ENCODE results near the gene USP7.
"Not testable (repeated sequence)": the region's sequence is repeated elsewhere in the genome, so short reads cannot be mapped to it uniquely, and the experiment has no call there.

The USP7 gene

DNA sequence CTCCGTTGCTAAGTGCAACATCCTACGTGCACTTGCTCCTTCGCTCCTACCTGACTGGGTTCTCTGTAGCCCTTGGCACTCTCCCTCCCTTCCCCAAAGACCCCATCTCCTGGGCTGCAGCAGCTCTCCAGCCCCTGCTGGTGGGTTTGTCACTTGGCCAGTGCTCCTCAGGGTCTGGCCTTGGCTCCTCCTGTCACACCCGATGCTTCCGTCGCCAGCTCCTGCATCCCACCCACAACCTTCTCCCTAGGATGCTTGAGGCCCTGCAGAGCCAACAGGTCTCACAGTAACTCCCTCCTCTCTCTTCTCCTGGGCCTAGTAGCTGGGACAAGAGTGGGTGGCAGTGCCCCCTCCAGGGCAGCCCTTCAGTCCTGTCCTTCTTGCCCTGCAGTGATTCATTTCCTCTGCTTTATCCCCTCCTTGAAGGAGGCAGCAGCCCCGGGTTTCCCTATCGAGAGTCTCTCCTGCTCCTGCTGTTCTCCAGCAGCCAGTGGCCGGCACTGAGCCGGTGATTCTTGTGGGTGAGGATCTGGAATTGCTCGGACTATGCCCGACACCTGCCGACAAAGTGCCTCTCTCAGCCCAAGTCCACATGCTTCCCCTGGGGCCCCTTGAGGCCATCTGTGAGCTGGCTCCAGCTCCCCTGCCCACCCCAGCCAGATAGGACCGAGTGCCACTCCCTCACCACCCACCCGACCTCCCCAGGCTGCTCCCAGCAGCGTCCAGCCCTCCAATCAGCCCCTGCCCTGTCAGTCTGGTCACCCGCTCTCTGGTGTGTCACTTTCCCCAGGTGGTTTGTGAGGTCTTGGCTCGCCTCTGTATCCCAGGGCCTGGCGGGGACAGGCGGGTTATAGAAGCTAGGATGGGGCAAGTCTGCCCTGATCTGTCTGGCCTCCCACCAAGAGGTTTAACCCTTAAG is 77.8 kb downstream of the USP7 start:
- no peak for TF ChIP-seq ZFX (IDR thresholded peaks at IDR 0.05; ENCODE audit: borderline replicate concordance)
- TF ChIP-seq, protein P1, sequence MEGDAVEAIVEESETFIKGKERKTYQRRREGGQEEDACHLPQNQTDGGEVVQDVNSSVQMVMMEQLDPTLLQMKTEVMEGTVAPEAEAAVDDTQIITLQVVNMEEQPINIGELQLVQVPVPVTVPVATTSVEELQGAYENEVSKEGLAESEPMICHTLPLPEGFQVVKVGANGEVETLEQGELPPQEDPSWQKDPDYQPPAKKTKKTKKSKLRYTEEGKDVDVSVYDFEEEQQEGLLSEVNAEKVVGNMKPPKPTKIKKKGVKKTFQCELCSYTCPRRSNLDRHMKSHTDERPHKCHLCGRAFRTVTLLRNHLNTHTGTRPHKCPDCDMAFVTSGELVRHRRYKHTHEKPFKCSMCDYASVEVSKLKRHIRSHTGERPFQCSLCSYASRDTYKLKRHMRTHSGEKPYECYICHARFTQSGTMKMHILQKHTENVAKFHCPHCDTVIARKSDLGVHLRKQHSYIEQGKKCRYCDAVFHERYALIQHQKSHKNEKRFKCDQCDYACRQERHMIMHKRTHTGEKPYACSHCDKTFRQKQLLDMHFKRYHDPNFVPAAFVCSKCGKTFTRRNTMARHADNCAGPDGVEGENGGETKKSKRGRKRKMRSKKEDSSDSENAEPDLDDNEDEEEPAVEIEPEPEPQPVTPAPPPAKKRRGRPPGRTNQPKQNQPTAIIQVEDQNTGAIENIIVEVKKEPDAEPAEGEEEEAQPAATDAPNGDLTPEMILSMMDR (IDR thresholded peaks at IDR 0.05): no peak
- H3K27ac ChIP-seq: no peak overlapping the region

DNA sequence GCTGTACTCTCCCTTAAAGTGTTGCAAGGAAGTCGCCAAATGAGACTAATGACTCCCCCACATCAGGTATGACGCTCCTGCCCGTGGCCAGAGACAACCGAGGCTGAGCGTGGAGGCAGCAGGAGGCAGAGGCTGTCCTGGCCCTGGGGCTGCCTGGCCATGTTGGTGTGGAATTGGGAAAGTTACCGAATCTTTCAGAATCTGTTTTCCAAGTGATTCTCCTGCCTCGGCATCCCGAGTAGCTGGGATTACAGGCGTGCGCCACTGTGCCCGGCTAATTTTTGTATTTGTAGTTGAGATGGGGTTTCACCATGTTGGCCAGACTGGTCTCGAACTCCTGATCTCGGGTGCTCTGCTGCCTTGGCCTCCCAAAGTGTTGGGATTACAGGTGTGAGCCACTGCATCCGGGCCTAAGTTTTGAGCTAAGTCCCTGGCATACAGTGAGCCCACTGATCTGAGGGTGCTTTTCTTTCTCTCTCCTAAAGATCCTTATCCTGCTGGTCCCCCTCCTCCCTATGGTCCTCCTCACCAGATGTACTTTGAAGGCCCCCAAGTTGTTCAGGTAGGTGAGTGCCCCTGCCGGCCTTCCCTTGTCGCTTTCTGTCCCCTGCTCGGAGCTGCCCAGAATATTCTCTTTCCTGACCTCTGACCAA is 80.9 kb downstream of the USP7 start:
- TF ChIP-seq ZFX (IDR thresholded peaks at IDR 0.05; ENCODE audit: borderline replicate concordance): no peak
- TF ChIP-seq, protein P1 (IDR thresholded peaks at IDR 0.05): no peak

DNA sequence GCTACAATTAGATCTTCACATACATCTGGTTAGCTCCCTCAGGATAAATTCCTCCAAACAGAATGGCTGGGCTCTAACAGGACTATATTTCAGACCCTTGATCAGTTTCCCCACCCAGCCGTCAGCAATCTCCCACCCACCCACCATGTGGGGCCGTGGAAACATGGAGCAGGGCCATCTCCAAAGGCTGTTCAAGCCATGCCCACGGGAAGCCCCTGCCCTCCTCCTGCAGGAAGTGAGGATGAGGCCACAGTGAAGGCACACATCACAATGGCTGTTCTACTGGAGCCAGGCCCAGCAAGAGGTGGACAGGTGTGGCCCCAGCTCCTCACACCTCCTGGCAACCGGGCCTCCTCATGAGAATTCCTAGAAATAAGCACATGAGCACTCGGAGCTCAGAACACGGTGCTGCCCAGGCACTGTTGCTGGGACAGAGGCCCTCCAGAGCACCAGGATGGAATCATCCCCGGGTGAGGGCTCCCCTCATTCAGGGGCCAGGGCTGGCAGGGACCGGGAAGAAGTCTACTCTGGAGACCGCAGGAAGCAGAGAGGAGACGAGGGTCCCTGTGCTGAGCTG is 81.6 kb downstream of the USP7 start, which contains the start of gene LITAFD:
Gene LITAFD (plus strand): TSS at position 311 of the 577 bp plus-strand sequence. CDS start 2,005 bp downstream, outside the sequence.
- no peak within 1 kb of the TSS for H3K27ac ChIP-seq
- TF ChIP-seq, protein P1 (IDR thresholded peaks at IDR 0.05): no peak
- TF ChIP-seq ZFX (IDR thresholded peaks at IDR 0.05; ENCODE audit: borderline replicate concordance): no peak

More for the DNA sequence above, 80.9 kb downstream of the USP7 start:
- no peak overlapping the region for H3K27ac ChIP-seq

DNA sequence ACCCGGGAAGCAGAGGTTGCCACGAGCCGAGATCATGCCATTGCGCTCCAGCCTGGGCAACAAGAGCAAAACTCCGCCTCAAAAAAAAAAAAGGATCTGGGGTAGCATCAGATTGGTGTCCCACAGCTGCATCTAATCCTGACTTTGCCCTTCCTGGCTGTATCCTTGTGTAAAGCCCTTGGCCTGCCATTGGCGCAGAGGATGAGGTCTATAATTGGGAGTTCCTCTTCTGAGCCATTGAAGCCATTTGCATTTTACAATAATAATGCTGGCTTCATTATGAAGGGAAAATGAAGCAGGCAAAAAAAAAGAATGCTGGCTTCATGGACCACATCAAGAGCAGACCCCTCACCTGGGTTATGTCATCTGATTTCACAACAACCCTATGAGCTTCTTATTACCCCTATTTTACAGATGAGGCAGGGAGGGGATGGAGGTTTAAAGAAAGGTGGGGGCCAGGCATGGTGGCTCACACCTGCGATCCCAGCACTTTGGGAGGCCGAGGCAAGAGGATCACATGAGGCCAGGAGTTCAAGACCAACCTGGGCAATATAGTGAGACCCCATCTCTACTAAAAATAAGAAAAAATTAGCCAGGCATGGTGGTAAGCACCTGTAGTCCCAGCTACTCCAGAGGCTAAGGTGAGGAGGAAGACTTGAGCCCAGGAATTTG is 82.7 kb downstream of the USP7 start:
- TF ChIP-seq, protein P1 (IDR thresholded peaks at IDR 0.05): no peak
- TF ChIP-seq ZFX (IDR thresholded peaks at IDR 0.05; ENCODE audit: borderline replicate concordance): no peak
- no peak overlapping the region for H3K27ac ChIP-seq

DNA sequence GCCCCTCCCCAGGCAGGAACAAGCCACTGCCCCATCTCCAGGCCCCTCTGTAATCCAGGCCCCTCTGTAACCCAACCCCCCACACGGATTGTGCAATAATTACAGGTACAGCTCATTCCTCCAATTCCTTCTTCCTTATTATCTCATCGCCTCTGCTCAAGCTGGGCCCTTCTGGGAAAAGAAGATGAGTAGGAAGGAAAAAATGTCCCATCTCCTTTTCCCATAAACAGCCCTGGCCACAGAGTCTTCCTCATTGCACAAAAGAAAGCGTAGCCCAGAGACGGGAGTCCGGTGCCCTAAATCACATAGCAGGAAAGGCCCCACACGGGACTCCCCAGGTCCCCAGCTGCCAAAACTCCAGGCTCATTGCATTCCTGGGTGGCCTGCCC is 85.2 kb downstream of the USP7 start:
- no peak overlapping the region for H3K27ac ChIP-seq
- TF ChIP-seq ZFX (IDR thresholded peaks at IDR 0.05; ENCODE audit: borderline replicate concordance): no peak
- TF ChIP-seq, protein P1 (IDR thresholded peaks at IDR 0.05): no peak

DNA sequence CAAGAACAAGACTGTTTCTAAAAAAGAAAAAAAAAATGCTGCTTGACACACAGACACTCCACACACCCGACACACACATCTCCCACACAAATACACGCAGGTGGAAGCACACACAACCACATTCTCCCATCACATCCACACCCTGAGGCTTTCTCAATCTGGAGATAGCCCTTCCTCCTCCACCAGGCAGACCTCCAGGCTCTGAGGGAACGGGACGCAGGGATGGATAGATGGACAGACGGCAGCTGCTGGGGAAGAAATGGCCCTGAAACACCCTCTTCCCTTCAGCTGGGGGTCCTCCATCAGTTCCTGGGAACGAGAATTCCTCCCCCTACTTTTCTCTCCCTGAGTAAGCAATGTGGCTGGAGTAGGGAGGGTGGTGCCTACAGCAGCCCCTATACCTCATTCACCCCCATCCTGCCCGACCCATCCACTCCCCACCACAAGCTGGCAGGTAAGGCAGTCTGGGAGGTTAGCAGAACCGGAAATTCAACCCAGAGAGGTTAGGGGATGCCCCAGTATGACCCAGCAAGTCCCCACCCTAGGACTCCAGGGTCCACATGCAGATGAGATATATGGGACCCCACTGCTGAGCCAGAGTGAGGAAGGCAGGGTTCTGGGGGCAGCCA is 85.7 kb downstream of the USP7 start:
- no peak for TF ChIP-seq ZFX (IDR thresholded peaks at IDR 0.05; ENCODE audit: borderline replicate concordance)
- TF ChIP-seq, protein P1 (IDR thresholded peaks at IDR 0.05): no peak
- H3K27ac ChIP-seq: no peak overlapping the region

DNA sequence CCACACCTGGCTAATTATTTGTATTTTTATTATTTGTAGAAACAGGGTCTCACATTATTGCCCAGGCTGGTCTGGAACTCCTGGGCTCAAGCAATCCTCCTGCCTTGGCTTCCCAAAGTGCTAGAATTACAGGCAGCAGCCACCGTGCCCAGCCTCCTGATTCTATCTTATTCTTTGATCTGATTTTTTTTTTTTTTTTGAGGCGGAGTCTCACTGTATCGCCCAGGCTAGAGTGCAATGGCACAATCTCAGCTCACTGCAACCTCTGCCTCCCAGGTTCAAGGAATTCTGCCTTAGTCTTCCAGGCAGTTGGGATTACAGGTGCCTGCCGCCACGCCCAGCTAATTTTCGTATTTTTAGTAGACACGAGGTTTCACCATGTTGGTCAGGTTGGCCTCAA is 88.4 kb downstream of the USP7 start:
- H3K27ac ChIP-seq: not testable (repeated sequence)

Measured in 22Rv1 (cell line).